ENCODE results near the gene CNTNAP5.

- TF ChIP-seq EZH2phosphoT487 (IDR thresholded peaks at IDR 0.05; ENCODE audit: low read depth) (no peak), CTCF (IDR thresholded peaks at IDR 0.05; ENCODE audit: low read depth, low read length) (no peak)
Measured at GRCh38 chr2:124534028-124534427, 508.9 kb downstream of the CNTNAP5 start.
